Calu3 (cell line): ENCODE measurements around the gene QSOX1. TPM values are rescaled to one million over a fixed set of nuclear protein-coding genes. Genes with fewer than 3 reads are reported as not detected.
"Not testable (repeated sequence)": the region's sequence is repeated elsewhere in the genome, so short reads cannot be mapped to it uniquely, and the experiment has no call there.

ENCODE experiments used
- BruUV-seq: library from RNA; stranded (reverse); fragments of 400-500 nt; replicated peaks from 2 replicates; lab custom pipeline; 2021; lab: Mats Ljungman, UMichigan
- CTCF ChIA-PET: fragments of 300-600 bp; sonication (Branson Sonifier 250); formaldehyde crosslinking; loops from one replicate; lab custom pipeline; 2022; ENCODE audit warnings: antibody characterized with exemption; lab: Charles Lee
- DNase-seq: peaks from one replicate; pipeline ENCODE4 v3.0.0; 2022
- H3K27ac Mint-ChIP-seq: one replicate; pipeline ENCODE4 v1.8.0; 2022; ENCODE audit warnings: mixed read lengths; ENCODE audit not compliant: unreplicated experiment
- H3K27me3 Mint-ChIP-seq: one replicate; pipeline ENCODE4 v1.8.0; 2022; ENCODE audit warnings: mixed read lengths; ENCODE audit not compliant: unreplicated experiment
- H3K36me3 Mint-ChIP-seq: one replicate; pipeline ENCODE4 v1.8.0; 2022; ENCODE audit warnings: mild to moderate bottlenecking, moderate library complexity, mixed read lengths; ENCODE audit not compliant: insufficient read depth, unreplicated experiment
- H3K4me1 Mint-ChIP-seq: one replicate; pipeline ENCODE4 v1.8.0; 2022; ENCODE audit warnings: mild to moderate bottlenecking, low read depth, mixed read lengths; ENCODE audit not compliant: unreplicated experiment
- H3K4me3 Mint-ChIP-seq: one replicate; pipeline ENCODE4 v1.8.0; 2022; ENCODE audit warnings: mild to moderate bottlenecking, low read depth, moderate library complexity, mixed read lengths; ENCODE audit not compliant: unreplicated experiment
- H3K9me3 Mint-ChIP-seq: one replicate; pipeline ENCODE4 v1.8.0; 2022; ENCODE audit warnings: low read depth, mixed read lengths; ENCODE audit not compliant: unreplicated experiment
- intact Hi-C: fragments of 100-400 bp; cut with micrococcal nuclease; formaldehyde crosslinking; loops from one replicate; pipeline ENCODE4 v1.10.0; 2022; ENCODE audit not compliant: unreplicated experiment
- total RNA-seq: library from RNA; stranded (reverse); gene quantifications from 2 replicates; pipeline ENCODE4 v1.2.3, GENCODE V29; 2022
- TF ChIP-seq, protein P1 (sequence below): fragments of 200-600 bp; IDR thresholded peaks from one replicate; pipeline ENCODE4 v1.8.0; 2022; ENCODE audit warnings: antibody characterized with exemption; ENCODE audit not compliant: unreplicated experiment

The QSOX1 gene
- total RNA-seq, 1 experiment from 2014 or later, result 462 TPM

- BruUV-seq, result no TSS peak
- no peaks in the 10 kb centered on the region for H3K9me3 Mint-ChIP-seq
- peaks cover 2% of the 10 kb centered on the region for H3K4me1 Mint-ChIP-seq
- no peak overlapping the region for H3K4me3 Mint-ChIP-seq
- DNase-seq, result no peak
- peaks cover 20% of the 10 kb centered on the region for H3K36me3 Mint-ChIP-seq
- H3K27ac Mint-ChIP-seq, result no peak overlapping the region
- CTCF ChIA-PET, result no interaction called here
- no peaks in the 10 kb centered on the region for H3K27me3 Mint-ChIP-seq
- intact Hi-C loops, result no loop called here
- TF ChIP-seq, protein P1, sequence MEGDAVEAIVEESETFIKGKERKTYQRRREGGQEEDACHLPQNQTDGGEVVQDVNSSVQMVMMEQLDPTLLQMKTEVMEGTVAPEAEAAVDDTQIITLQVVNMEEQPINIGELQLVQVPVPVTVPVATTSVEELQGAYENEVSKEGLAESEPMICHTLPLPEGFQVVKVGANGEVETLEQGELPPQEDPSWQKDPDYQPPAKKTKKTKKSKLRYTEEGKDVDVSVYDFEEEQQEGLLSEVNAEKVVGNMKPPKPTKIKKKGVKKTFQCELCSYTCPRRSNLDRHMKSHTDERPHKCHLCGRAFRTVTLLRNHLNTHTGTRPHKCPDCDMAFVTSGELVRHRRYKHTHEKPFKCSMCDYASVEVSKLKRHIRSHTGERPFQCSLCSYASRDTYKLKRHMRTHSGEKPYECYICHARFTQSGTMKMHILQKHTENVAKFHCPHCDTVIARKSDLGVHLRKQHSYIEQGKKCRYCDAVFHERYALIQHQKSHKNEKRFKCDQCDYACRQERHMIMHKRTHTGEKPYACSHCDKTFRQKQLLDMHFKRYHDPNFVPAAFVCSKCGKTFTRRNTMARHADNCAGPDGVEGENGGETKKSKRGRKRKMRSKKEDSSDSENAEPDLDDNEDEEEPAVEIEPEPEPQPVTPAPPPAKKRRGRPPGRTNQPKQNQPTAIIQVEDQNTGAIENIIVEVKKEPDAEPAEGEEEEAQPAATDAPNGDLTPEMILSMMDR, result no peak
These were observed 43.9 kb downstream of the QSOX1 start for GRCh38 chr1:180198611-180199010.

- CTCF ChIA-PET, result no interaction called here
- no peaks in the 10 kb centered on the region for H3K27me3 Mint-ChIP-seq
These were observed 44.3 kb downstream of the QSOX1 start for GRCh38 chr1:180199018-180199417.

GRCh38 chr1:180201451-180202200 lies 47.0 kb downstream of the QSOX1 start:
- no peak overlapping the region for H3K4me3 Mint-ChIP-seq
- TF ChIP-seq, protein P1, result no peak
- no peaks in the 10 kb centered on the region for H3K9me3 Mint-ChIP-seq
- H3K4me1 Mint-ChIP-seq, result no peaks in the 10 kb centered on the region
- no peak for DNase-seq
- H3K27ac Mint-ChIP-seq, result no peak overlapping the region
- peaks cover 13% of the 10 kb centered on the region for H3K36me3 Mint-ChIP-seq
- H3K27me3 Mint-ChIP-seq, result no peaks in the 10 kb centered on the region
- intact Hi-C loops, result no loop called here
- BruUV-seq, result no TSS peak
- CTCF ChIA-PET, result no interaction called here

More at GRCh38 chr1:180199018-180199417, 44.3 kb downstream of the QSOX1 start:
- H3K36me3 Mint-ChIP-seq, result peaks cover 20% of the 10 kb centered on the region
- H3K9me3 Mint-ChIP-seq, result no peaks in the 10 kb centered on the region
- BruUV-seq, result no TSS peak
- no peaks in the 10 kb centered on the region for H3K4me1 Mint-ChIP-seq
- intact Hi-C loops, result no loop called here
- H3K27ac Mint-ChIP-seq, result no peak overlapping the region
- no peak overlapping the region for H3K4me3 Mint-ChIP-seq
- DNase-seq, result no peak
- TF ChIP-seq, protein P1, result no peak

DNA sequence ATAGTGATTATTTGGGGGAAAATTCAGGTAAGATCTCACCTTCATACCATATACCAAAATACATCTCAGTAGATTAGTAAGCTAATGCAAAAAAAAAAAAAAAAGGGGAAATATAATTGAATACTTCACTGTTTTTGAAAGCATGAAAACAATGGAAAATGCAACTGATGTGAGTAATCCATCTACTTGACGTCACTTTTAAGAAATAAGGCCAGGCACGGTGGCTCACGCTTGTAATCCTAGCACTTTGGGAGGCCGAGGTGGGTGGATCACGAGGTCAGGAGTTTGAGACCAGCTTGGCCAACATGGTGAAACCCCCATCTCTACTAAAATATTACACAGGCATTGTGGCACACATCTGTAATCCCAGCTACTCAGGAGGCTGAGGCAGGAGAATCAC lies 47.9 kb downstream of the QSOX1 start:
- H3K36me3 Mint-ChIP-seq, result peaks cover 13% of the 10 kb centered on the region
- CTCF ChIA-PET, result interaction anchor here (0.9 kb wide), 1 partner anchor 11 kb away, joined by 3 read pairs; no protein-coding TSS in a partner anchor
- H3K9me3 Mint-ChIP-seq, H3K4me1 Mint-ChIP-seq, DNase-seq, BruUV-seq, intact Hi-C loops, H3K27me3 Mint-ChIP-seq, H3K4me3 Mint-ChIP-seq, H3K27ac Mint-ChIP-seq: not testable (repeated sequence)

DNA sequence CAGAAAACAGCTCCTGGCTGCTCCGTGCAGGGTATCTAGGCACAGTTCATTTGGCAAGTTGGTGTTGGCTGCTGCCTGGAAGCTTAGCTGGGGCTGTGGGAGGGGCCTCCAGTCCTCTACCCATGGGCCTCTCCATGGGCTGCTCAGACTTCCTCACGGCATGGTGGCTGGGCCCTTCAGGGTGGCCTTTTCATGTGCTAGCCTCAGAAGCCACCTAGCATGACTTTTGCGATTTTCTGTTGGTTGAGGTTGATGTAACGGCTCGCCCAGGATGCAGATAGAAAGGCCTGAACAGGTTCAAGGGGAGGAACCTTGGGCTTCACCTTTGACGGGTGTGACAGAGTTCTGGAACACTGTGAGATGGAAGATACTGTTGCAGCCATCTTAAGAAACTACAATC lies 49.6 kb downstream of the QSOX1 start:
- no TSS peak for BruUV-seq
- Mint-ChIP-seq H3K27ac (no peak overlapping the region), H3K27me3 (no peaks in the 10 kb centered on the region), H3K36me3 (peaks cover 9% of the 10 kb centered on the region), H3K9me3 (no peaks in the 10 kb centered on the region), H3K4me1 (no peaks in the 10 kb centered on the region), H3K4me3 (no peak overlapping the region)
- CTCF ChIA-PET, result no interaction called here
- TF ChIP-seq, protein P1, result no peak
- intact Hi-C loops, result no loop called here
- no peak for DNase-seq
